ENCODE measurements around the gene RNASEH1. TPM values are rescaled to one million over a fixed set of nuclear protein-coding genes. Genes with fewer than 3 reads are reported as not detected.

Gene RNASEH1
- total RNA-seq, 1 donor, result 39.4 TPM

DNA sequence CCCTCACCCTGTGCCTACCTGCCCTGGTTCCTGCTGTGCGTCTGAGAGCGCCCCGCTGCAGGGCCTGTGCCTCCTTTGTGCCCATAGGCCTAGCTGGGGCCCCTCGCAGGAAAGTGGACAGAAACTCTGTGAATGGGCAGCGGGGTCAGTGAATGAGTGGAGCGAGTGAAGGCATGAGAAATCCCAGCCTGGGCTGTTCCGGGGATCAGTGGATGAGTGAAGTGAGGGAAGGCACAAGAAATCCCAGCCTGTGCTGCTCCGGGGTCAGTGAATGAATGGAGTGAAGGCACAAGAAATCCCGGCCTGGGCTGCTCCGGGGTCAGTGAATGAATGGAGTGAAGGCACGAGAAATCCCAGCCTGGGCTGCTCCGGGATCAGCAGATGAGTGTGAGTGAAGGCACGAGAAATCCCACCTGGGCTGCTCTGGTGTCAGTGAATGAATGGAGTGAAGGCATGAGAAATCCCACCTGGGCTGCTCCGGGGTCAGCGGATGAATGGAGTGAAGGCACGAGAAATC is 38.8 kb upstream of the RNASEH1 start:
- no peak for DNase-seq (ENCODE audit: insufficient read length, low spot score, missing footprints)
- H2AFZ ChIP-seq (ENCODE audit: low read length), result no peak overlapping the region
- no peaks in the 10 kb centered on the region for H3K27me3 ChIP-seq (ENCODE audit: insufficient read depth, low read length)
- H3K9me3 ChIP-seq (ENCODE audit: low read depth, low read length), result no peaks in the 10 kb centered on the region
- H4K20me1 ChIP-seq (ENCODE audit: insufficient read depth, low read length), result no peaks in the 10 kb centered on the region
- no peak overlapping the region for H3K4me3 ChIP-seq (ENCODE audit: insufficient read depth, low read length)
- H3K79me2 ChIP-seq (ENCODE audit: insufficient read depth, low read length), result no peaks in the 10 kb centered on the region
- no peak overlapping the region for H3K4me2 ChIP-seq (ENCODE audit: insufficient read depth, low read length)
- TF ChIP-seq, protein P1, sequence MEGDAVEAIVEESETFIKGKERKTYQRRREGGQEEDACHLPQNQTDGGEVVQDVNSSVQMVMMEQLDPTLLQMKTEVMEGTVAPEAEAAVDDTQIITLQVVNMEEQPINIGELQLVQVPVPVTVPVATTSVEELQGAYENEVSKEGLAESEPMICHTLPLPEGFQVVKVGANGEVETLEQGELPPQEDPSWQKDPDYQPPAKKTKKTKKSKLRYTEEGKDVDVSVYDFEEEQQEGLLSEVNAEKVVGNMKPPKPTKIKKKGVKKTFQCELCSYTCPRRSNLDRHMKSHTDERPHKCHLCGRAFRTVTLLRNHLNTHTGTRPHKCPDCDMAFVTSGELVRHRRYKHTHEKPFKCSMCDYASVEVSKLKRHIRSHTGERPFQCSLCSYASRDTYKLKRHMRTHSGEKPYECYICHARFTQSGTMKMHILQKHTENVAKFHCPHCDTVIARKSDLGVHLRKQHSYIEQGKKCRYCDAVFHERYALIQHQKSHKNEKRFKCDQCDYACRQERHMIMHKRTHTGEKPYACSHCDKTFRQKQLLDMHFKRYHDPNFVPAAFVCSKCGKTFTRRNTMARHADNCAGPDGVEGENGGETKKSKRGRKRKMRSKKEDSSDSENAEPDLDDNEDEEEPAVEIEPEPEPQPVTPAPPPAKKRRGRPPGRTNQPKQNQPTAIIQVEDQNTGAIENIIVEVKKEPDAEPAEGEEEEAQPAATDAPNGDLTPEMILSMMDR (IDR thresholded peaks at IDR 0.05; ENCODE audit: extremely low read depth, low read depth, low read length), result no peak
- no peaks in the 10 kb centered on the region for H3K4me1 ChIP-seq (ENCODE audit: insufficient read depth, low read length)
- H3K36me3 ChIP-seq (ENCODE audit: insufficient read depth, low read length), result no peaks in the 10 kb centered on the region
- no peak overlapping the region for H3K27ac ChIP-seq (ENCODE audit: low read depth, low read length)

- no peaks in the 10 kb centered on the region for H3K79me2 ChIP-seq (ENCODE audit: insufficient read depth, low read length)
- H3K4me3 ChIP-seq (ENCODE audit: insufficient read depth, low read length), result no peak overlapping the region
- TF ChIP-seq, protein P1 (IDR thresholded peaks at IDR 0.05; ENCODE audit: extremely low read depth, low read depth, low read length), result no peak
- no peak overlapping the region for H3K4me2 ChIP-seq (ENCODE audit: insufficient read depth, low read length)
- no peaks in the 10 kb centered on the region for H3K4me1 ChIP-seq (ENCODE audit: insufficient read depth, low read length)
- H2AFZ ChIP-seq (ENCODE audit: low read length), result no peak overlapping the region
- H3K36me3 ChIP-seq (ENCODE audit: insufficient read depth, low read length), result no peaks in the 10 kb centered on the region
- no peaks in the 10 kb centered on the region for H3K27me3 ChIP-seq (ENCODE audit: insufficient read depth, low read length)
- no peak overlapping the region for H3K27ac ChIP-seq (ENCODE audit: low read depth, low read length)
- H4K20me1 ChIP-seq (ENCODE audit: insufficient read depth, low read length), result no peaks in the 10 kb centered on the region
- no peaks in the 10 kb centered on the region for H3K9me3 ChIP-seq (ENCODE audit: low read depth, low read length)
- no peak for DNase-seq (ENCODE audit: insufficient read length, low spot score, missing footprints)
Measured at GRCh38 chr2:3595985-3596384, 37.9 kb upstream of the RNASEH1 start.

DNA sequence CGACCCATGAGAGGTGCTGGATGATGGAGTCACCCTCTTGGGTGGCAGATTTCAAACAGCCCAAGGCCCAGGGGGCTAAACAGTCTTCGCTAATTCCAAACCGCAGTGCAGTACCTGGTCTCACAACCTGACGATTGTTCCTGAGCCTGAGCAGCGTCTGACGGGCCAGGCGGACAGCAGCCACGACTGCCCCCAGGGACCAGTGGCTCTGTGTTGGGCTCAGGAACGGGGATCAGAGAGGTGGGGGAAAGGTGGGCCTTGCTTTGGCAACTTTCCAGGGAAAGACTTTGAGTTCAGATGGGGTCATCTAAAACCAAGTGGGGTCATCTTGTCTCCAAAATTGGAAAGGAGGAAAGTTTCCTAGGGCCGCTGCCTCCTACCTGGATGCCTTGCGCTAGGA is 37.3 kb upstream of the RNASEH1 start:
- TF ChIP-seq, protein P1 (IDR thresholded peaks at IDR 0.05; ENCODE audit: extremely low read depth, low read depth, low read length), result no peak
- Histone ChIP-seq H3K27ac (ENCODE audit: low read depth, low read length) (no peak overlapping the region), H3K79me2 (ENCODE audit: insufficient read depth, low read length) (no peaks in the 10 kb centered on the region), H3K36me3 (ENCODE audit: insufficient read depth, low read length) (no peaks in the 10 kb centered on the region), H2AFZ (ENCODE audit: low read length) (peak overlapping the region; percentile 80), H3K4me1 (ENCODE audit: insufficient read depth, low read length) (no peaks in the 10 kb centered on the region), H3K4me2 (ENCODE audit: insufficient read depth, low read length) (peak overlapping the region; percentile 72), H3K9me3 (ENCODE audit: low read depth, low read length) (no peaks in the 10 kb centered on the region), H3K4me3 (ENCODE audit: insufficient read depth, low read length) (peak overlapping the region; percentile 67), H4K20me1 (ENCODE audit: insufficient read depth, low read length) (no peaks in the 10 kb centered on the region), H3K27me3 (ENCODE audit: insufficient read depth, low read length) (no peaks in the 10 kb centered on the region)
- DNase-seq (ENCODE audit: insufficient read length, low spot score, missing footprints), result no peak

DNA sequence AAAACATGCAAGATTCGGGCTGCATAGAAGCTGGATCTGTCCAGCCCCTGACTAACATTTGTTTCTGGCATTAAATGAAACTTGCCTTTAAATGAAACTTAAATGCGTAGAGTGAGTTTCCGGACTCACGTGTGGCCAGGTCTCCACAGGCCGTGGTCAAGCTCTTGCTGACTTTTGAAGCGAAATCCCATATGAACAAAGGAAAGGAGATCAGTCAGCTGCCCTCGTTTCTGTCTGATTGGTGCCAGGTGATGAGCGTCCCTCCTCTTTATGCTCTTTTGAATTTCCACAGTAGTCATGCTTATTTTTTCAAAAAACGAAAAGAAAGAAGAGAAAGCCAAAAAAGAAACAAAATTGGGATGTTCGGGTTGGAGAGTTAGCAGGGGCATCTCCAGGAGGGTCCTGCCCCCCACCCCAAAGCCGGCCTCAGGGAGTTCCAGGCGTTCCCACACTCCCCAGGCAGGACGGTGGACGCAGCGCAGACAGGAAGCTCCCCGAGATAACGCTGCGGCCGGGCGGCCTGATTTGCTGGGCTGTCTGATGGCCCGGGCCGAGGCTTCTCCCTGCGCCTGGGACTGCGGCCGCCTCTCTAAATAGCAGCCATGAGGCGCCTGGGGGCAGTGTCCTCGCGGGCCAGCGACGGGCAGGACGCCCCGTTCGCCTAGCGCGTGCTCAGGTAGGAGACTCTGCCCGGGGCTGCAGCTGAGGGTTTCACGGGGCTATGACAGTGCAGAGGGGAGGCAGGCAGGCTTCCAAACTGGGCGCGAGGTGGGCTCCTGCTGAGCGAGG is 36.6 kb upstream of the RNASEH1 start, which contains the start of gene COLEC11:
Gene COLEC11 (plus strand): TSS at position 620 of the 789 bp plus-strand sequence. CDS start 9,229 bp downstream, outside the sequence.
- no peaks in the 10 kb centered on the region for H3K4me1 ChIP-seq (ENCODE audit: insufficient read depth, low read length)
- H2AFZ ChIP-seq (ENCODE audit: low read length), result peak within 1 kb of the TSS; percentile 80
- peak; percentile 95 for DNase-seq (ENCODE audit: insufficient read length, low spot score, missing footprints)
- H3K79me2 ChIP-seq (ENCODE audit: insufficient read depth, low read length), result no peaks in the 10 kb centered on the region
- peak within 1 kb of the TSS; percentile 67 for H3K4me3 ChIP-seq (ENCODE audit: insufficient read depth, low read length)
- TF ChIP-seq, protein P1 (IDR thresholded peaks at IDR 0.05; ENCODE audit: extremely low read depth, low read depth, low read length), result no peak
- H3K27ac ChIP-seq (ENCODE audit: low read depth, low read length), result no peak within 1 kb of the TSS
- no peaks in the 10 kb centered on the region for H3K9me3 ChIP-seq (ENCODE audit: low read depth, low read length)
- H3K36me3 ChIP-seq (ENCODE audit: insufficient read depth, low read length), result no peaks in the 10 kb centered on the region
- H3K4me2 ChIP-seq (ENCODE audit: insufficient read depth, low read length), result peak within 1 kb of the TSS; percentile 72
- H4K20me1 ChIP-seq (ENCODE audit: insufficient read depth, low read length), result no peaks in the 10 kb centered on the region
- no peaks in the 10 kb centered on the region for H3K27me3 ChIP-seq (ENCODE audit: insufficient read depth, low read length)
